Measurements from ENCODE around the gene ATP8B2.
"Not testable (repeated sequence)": the region's sequence is repeated elsewhere in the genome, so short reads cannot be mapped to it uniquely, and the experiment has no call there.

The ATP8B2 gene

GRCh38 chr1:154358519-154358918 is 33.2 kb downstream of the ATP8B2 start:
- H3K4me3 ChIP-seq (ENCODE audit: low read depth in 1 of 2, low read length in 2 of 2), result no peak overlapping the region
- no peaks in the 10 kb centered on the region for H4K20me1 ChIP-seq (ENCODE audit: insufficient read depth, low read length)
- H3K9ac ChIP-seq (ENCODE audit: low read depth, low read length), result no peak overlapping the region
- H3K9me3 ChIP-seq (ENCODE audit: insufficient read depth, low read length, severe bottlenecking), result no peaks in the 10 kb centered on the region
- H3K79me2 ChIP-seq (ENCODE audit: insufficient read depth, low read length), result no peaks in the 10 kb centered on the region
- H2AFZ ChIP-seq (ENCODE audit: low read depth, low read length), result no peak overlapping the region
- no peaks in the 10 kb centered on the region for H3K36me3 ChIP-seq (ENCODE audit: insufficient read depth, low read length)
- DNase-seq (no peak), ATAC-seq (ENCODE audit: insufficient read depth, low read depth) (no peak)
- no peak overlapping the region for H3K27ac ChIP-seq (ENCODE audit: low read length)
- no peak overlapping the region for H3K4me2 ChIP-seq (ENCODE audit: insufficient read depth, low read length)
- H3K27me3 ChIP-seq (ENCODE audit: insufficient read depth, low read length, poor library complexity), result peaks cover 15% of the 10 kb centered on the region
- no peaks in the 10 kb centered on the region for H3K4me1 ChIP-seq (ENCODE audit: insufficient read depth, low read length)
- no peak for TF ChIP-seq EZH2 (IDR thresholded peaks at IDR 0.05; ENCODE audit: borderline replicate concordance, low read depth, low read length, severe bottlenecking)
- no peak for TF ChIP-seq CTCF (IDR thresholded peaks at IDR 0.05; ENCODE audit: borderline replicate concordance, extremely low read depth, low read length, poor library complexity, severe bottlenecking)

- Histone ChIP-seq H3K9ac (ENCODE audit: low read depth, low read length) (no peak overlapping the region), H3K4me1 (ENCODE audit: insufficient read depth, low read length) (no peaks in the 10 kb centered on the region), H4K20me1 (ENCODE audit: insufficient read depth, low read length) (no peaks in the 10 kb centered on the region), H3K4me3 (ENCODE audit: low read depth in 1 of 2, low read length in 2 of 2) (no peak overlapping the region), H3K9me3 (ENCODE audit: insufficient read depth, low read length, severe bottlenecking) (no peaks in the 10 kb centered on the region), H3K27ac (ENCODE audit: low read length) (no peak overlapping the region), H2AFZ (ENCODE audit: low read depth, low read length) (no peak overlapping the region), H3K27me3 (ENCODE audit: insufficient read depth, low read length, poor library complexity) (peaks cover 3% of the 10 kb centered on the region), H3K4me2 (ENCODE audit: insufficient read depth, low read length) (no peak overlapping the region), H3K36me3 (ENCODE audit: insufficient read depth, low read length) (no peaks in the 10 kb centered on the region), H3K79me2 (ENCODE audit: insufficient read depth, low read length) (no peaks in the 10 kb centered on the region)
- no peak for TF ChIP-seq EZH2 (IDR thresholded peaks at IDR 0.05; ENCODE audit: borderline replicate concordance, low read depth, low read length, severe bottlenecking)
- TF ChIP-seq CTCF (IDR thresholded peaks at IDR 0.05; ENCODE audit: borderline replicate concordance, extremely low read depth, low read length, poor library complexity, severe bottlenecking), result no peak
- ATAC-seq (ENCODE audit: insufficient read depth, low read depth), result no peak
- DNase-seq, result no peak
These were observed 35.0 kb downstream of the ATP8B2 start for GRCh38 chr1:154360288-154360687.

GRCh38 chr1:154360881-154361280 is 35.6 kb downstream of the ATP8B2 start:
- H3K4me3 ChIP-seq (ENCODE audit: low read depth in 1 of 2, low read length in 2 of 2); H3K9me3 ChIP-seq (ENCODE audit: insufficient read depth, low read length, severe bottlenecking); H3K27me3 ChIP-seq (ENCODE audit: insufficient read depth, low read length, poor library complexity); H4K20me1 ChIP-seq (ENCODE audit: insufficient read depth, low read length); H2AFZ ChIP-seq (ENCODE audit: low read depth, low read length); H3K4me1 ChIP-seq (ENCODE audit: insufficient read depth, low read length); H3K79me2 ChIP-seq (ENCODE audit: insufficient read depth, low read length); H3K4me2 ChIP-seq (ENCODE audit: insufficient read depth, low read length); H3K36me3 ChIP-seq (ENCODE audit: insufficient read depth, low read length); ATAC-seq (ENCODE audit: insufficient read depth, low read depth); H3K27ac ChIP-seq (ENCODE audit: low read length); H3K9ac ChIP-seq (ENCODE audit: low read depth, low read length); DNase-seq: not testable (repeated sequence)

- Histone ChIP-seq H3K4me3 (ENCODE audit: low read depth in 1 of 2, low read length in 2 of 2) (no peak overlapping the region), H3K9ac (ENCODE audit: low read depth, low read length) (no peak overlapping the region), H4K20me1 (ENCODE audit: insufficient read depth, low read length) (no peaks in the 10 kb centered on the region), H3K4me2 (ENCODE audit: insufficient read depth, low read length) (no peak overlapping the region), H3K36me3 (ENCODE audit: insufficient read depth, low read length) (no peaks in the 10 kb centered on the region), H3K27me3 (ENCODE audit: insufficient read depth, low read length, poor library complexity) (no peaks in the 10 kb centered on the region), H2AFZ (ENCODE audit: low read depth, low read length) (no peak overlapping the region), H3K9me3 (ENCODE audit: insufficient read depth, low read length, severe bottlenecking) (no peaks in the 10 kb centered on the region), H3K27ac (ENCODE audit: low read length) (no peak overlapping the region), H3K79me2 (ENCODE audit: insufficient read depth, low read length) (no peaks in the 10 kb centered on the region), H3K4me1 (ENCODE audit: insufficient read depth, low read length) (no peaks in the 10 kb centered on the region)
- TF ChIP-seq EZH2 (IDR thresholded peaks at IDR 0.05; ENCODE audit: borderline replicate concordance, low read depth, low read length, severe bottlenecking), result no peak
- TF ChIP-seq CTCF (IDR thresholded peaks at IDR 0.05; ENCODE audit: borderline replicate concordance, extremely low read depth, low read length, poor library complexity, severe bottlenecking), result no peak
- ATAC-seq (ENCODE audit: insufficient read depth, low read depth) (no peak), DNase-seq (no peak)
These were observed 36.0 kb downstream of the ATP8B2 start for GRCh38 chr1:154361357-154361756.

Data from DND-41 (cell line).